Right lobe of liver (tissue), 4 donors: ENCODE results near the gene ITGA11.
A peak's percentile ranks its signal among the peaks of the same experiment; 100 is the strongest.

Source experiments
- POLR2A ChIP-seq: fragments of 450-650 bp; IDR thresholded peaks from one replicate; pipeline ENCODE4 v1.6.1; 2017; ENCODE audit warnings: antibody characterized with exemption, mild to moderate bottlenecking
- TF ChIP-seq, protein P1 (sequence below), 4 donors: fragments of 200-600 bp in 3 of 4; fragments of 450-650 bp in 1 of 4; IDR thresholded peaks; one replicate each; pipeline versions ENCODE4 v1.5.1 to v1.8.0; 2016 to 2022; ENCODE audit warnings: antibody characterized with exemption in 4 of 4, mild to moderate bottlenecking in 2 of 4
- donor health status: DM: no; HTN: no; CAD: no.
- donor health status: DM: no; HTN: no; CAD: no.
- donor health status: DM: no; HTN: yes; CAD: no.

- TF ChIP-seq, protein P1, sequence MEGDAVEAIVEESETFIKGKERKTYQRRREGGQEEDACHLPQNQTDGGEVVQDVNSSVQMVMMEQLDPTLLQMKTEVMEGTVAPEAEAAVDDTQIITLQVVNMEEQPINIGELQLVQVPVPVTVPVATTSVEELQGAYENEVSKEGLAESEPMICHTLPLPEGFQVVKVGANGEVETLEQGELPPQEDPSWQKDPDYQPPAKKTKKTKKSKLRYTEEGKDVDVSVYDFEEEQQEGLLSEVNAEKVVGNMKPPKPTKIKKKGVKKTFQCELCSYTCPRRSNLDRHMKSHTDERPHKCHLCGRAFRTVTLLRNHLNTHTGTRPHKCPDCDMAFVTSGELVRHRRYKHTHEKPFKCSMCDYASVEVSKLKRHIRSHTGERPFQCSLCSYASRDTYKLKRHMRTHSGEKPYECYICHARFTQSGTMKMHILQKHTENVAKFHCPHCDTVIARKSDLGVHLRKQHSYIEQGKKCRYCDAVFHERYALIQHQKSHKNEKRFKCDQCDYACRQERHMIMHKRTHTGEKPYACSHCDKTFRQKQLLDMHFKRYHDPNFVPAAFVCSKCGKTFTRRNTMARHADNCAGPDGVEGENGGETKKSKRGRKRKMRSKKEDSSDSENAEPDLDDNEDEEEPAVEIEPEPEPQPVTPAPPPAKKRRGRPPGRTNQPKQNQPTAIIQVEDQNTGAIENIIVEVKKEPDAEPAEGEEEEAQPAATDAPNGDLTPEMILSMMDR (IDR thresholded peaks at IDR 0.05), result peak in 3 of 4 donors; percentile 7 to 32 (median 19)
- TF ChIP-seq POLR2A, result no peak
Measured at GRCh38 chr15:68316061-68316804, 115.7 kb downstream of the ITGA11 start.
